OCI-LY7 (cell line): ENCODE results near the gene SLX1A. TPM values are rescaled to one million over a fixed set of nuclear protein-coding genes. Genes with fewer than 3 reads are reported as not detected.
"Not testable (repeated sequence)": the region's sequence is repeated elsewhere in the genome, so short reads cannot be mapped to it uniquely, and the experiment has no call there.

Source experiments
- BruUV-seq: library from RNA; stranded (reverse); fragments of 400-500 nt; replicated peaks from 2 replicates; lab custom pipeline; 2021; lab: Mats Ljungman, UMichigan
- CTCF ChIA-PET: fragments of 300-600 bp; sonication (Branson Sonifier 250); formaldehyde crosslinking; loops from one replicate; lab custom pipeline; 2022; ENCODE audit warnings: antibody characterized with exemption; ENCODE audit not compliant: unreplicated experiment; lab: Charles Lee
- POLR2A ChIA-PET: fragments of 300-600 bp; sonication (Branson Sonifier 250); formaldehyde crosslinking; loops from one replicate; lab custom pipeline; 2022; ENCODE audit warnings: antibody characterized with exemption; lab: Charles Lee
- DNase-seq: peaks from one replicate; pipeline ENCODE4 v3.0.0-alpha.2; 2015; ENCODE audit warnings: low spot score
- H2AFZ ChIP-seq: fragments of 200-600 bp; sonication (generic), shearing (Covaris generic); 2 replicates; pipeline ENCODE4 v1.6.1; 2014; ENCODE audit warnings: mild to moderate bottlenecking, antibody characterized with exemption, low read length, moderate library complexity
- H3K27ac ChIP-seq: fragments of 200-600 bp; sonication (generic); 2 replicates; pipeline ENCODE4 v1.5.1; 2014; ENCODE audit warnings: mixed run types, low read depth, mild to moderate bottlenecking, moderate library complexity, low read length, inconsistent platforms; ENCODE audit not compliant: poor library complexity, severe bottlenecking
- H3K36me3 ChIP-seq: fragments of 200-600 bp; sonication (generic); 2 replicates; pipeline ENCODE4 v1.6.1; 2014; ENCODE audit warnings: mild to moderate bottlenecking, antibody characterized with exemption, low read length, moderate library complexity, mixed read lengths; ENCODE audit not compliant: insufficient read depth
- H3K4me1 ChIP-seq: fragments of 200-600 bp; sonication (generic); 2 replicates; pipeline ENCODE4 v1.5.1; 2014; ENCODE audit warnings: mild to moderate bottlenecking, low read length; ENCODE audit not compliant: insufficient read depth, poor library complexity, severe bottlenecking
- H3K4me2 ChIP-seq: fragments of 200-600 bp; sonication (generic); 2 replicates; pipeline ENCODE4 v1.6.1; 2014; ENCODE audit warnings: mild to moderate bottlenecking, low read length
- H3K4me3 ChIP-seq: fragments of 200-600 bp; sonication (generic); 2 replicates; pipeline ENCODE4 v1.5.1; 2014; ENCODE audit warnings: mild to moderate bottlenecking, low read depth, low read length; ENCODE audit not compliant: poor library complexity, severe bottlenecking
- H3K79me2 ChIP-seq: fragments of 200-600 bp; sonication (generic); 2 replicates; pipeline ENCODE4 v1.6.1; 2016; ENCODE audit warnings: low read depth, mild to moderate bottlenecking, low read length, moderate library complexity, mixed read lengths; ENCODE audit not compliant: insufficient read depth
- H3K9me2 ChIP-seq: fragments of 200-600 bp; sonication (generic); 2 replicates; pipeline ENCODE4 v1.6.1; 2016; ENCODE audit warnings: mild to moderate bottlenecking, low read length, mixed read lengths; ENCODE audit not compliant: insufficient read depth
- H3K9me3 ChIP-seq: fragments of 200-600 bp; sonication (generic); 2 replicates; pipeline ENCODE4 v1.6.1; 2014; ENCODE audit warnings: mild to moderate bottlenecking, mixed run types, low read length, mixed read lengths
- H4K20me1 ChIP-seq: fragments of 200-600 bp; sonication (generic); 2 replicates; pipeline ENCODE4 v1.6.1; 2014; ENCODE audit warnings: mild to moderate bottlenecking, antibody characterized with exemption, low read length, moderate library complexity, mixed read lengths; ENCODE audit not compliant: insufficient read depth
- CTCF ChIP-seq: fragments of 200-600 bp; sonication (generic); conservative IDR thresholded peaks from 2 replicates; pipeline ENCODE4 v1.5.1; 2014; ENCODE audit warnings: mild to moderate bottlenecking, antibody characterized with exemption, low read length, moderate library complexity, mixed read lengths
- EZH2phosphoT487 ChIP-seq: fragments of 200-600 bp; sonication (generic); IDR thresholded peaks from 2 replicates; pipeline ENCODE4 v1.6.1; 2018; ENCODE audit warnings: low read depth, borderline replicate concordance, mild to moderate bottlenecking, mixed run types, antibody characterized with exemption, low read length, moderate library complexity, mixed read lengths
- intact Hi-C: fragments of 100-400 bp; cut with micrococcal nuclease; formaldehyde crosslinking; loops from one replicate; pipeline ENCODE4 v1.10.0; 2022; ENCODE audit not compliant: unreplicated experiment
- total RNA-seq, 2 experiments: library from RNA; depleted of rRNA in 1 of 2; stranded (reverse); fragments of >200 nt in 1 of 2; shearing (Covaris generic) in 1 of 2; gene quantifications; 2 replicates each; pipeline ENCODE4 v1.2.3, GENCODE V29; 2014 to 2022

Gene SLX1A
- total RNA-seq, 2 experiments from 2014 or later: 81.9 to 84.1 TPM

GRCh38 chr16:30173054-30173453, 20.6 kb upstream of the SLX1A start:
- H3K9me3 ChIP-seq: no peaks in the 10 kb centered on the region
- no peak overlapping the region for H3K27ac ChIP-seq
- TF ChIP-seq CTCF: no peak
- TF ChIP-seq EZH2phosphoT487: no peak
- no TSS peak for BruUV-seq
- H3K4me1 ChIP-seq: no peaks in the 10 kb centered on the region
- H3K4me2 ChIP-seq: no peak overlapping the region
- no peaks in the 10 kb centered on the region for H3K36me3 ChIP-seq
- ChIA-PET POLR2A (no interaction called here), CTCF (no interaction called here)
- H2AFZ ChIP-seq: no peak overlapping the region
- H3K9me2 ChIP-seq: no peaks in the 10 kb centered on the region
- intact Hi-C loops: no loop called here
- H3K79me2 ChIP-seq: no peaks in the 10 kb centered on the region
- no peak overlapping the region for H3K4me3 ChIP-seq
- H4K20me1 ChIP-seq: no peaks in the 10 kb centered on the region
- no peak for DNase-seq

- H3K4me3 ChIP-seq, H3K27ac ChIP-seq, DNase-seq, H4K20me1 ChIP-seq, H3K9me2 ChIP-seq, H2AFZ ChIP-seq, H3K36me3 ChIP-seq, H3K9me3 ChIP-seq, H3K4me1 ChIP-seq, H3K4me2 ChIP-seq, H3K79me2 ChIP-seq, BruUV-seq, intact Hi-C loops: not testable (repeated sequence)
- ChIA-PET CTCF (interaction anchor here (0.7 kb wide), 1 partner anchor 199 kb away, joined by 3 read pairs; no protein-coding TSS in a partner anchor), POLR2A (interaction anchor here (0.6 to 0.7 kb wide), 2 partner anchors 190 to 253 kb away, joined by 3 to 4 read pairs; partner anchors contain the start of gene DCTPP1)
Measured at GRCh38 chr16:30176876-30177275, 16.8 kb upstream of the SLX1A start.

- Histone ChIP-seq H2AFZ (no peak overlapping the region), H3K4me1 (peaks cover 9% of the 10 kb centered on the region), H3K27ac (no peak overlapping the region), H3K4me2 (no peak overlapping the region), H4K20me1 (no peaks in the 10 kb centered on the region), H3K9me3 (no peaks in the 10 kb centered on the region), H3K79me2 (peaks cover 5% of the 10 kb centered on the region; the same call in 1 of the 2 replicates), H3K9me2 (no peaks in the 10 kb centered on the region), H3K4me3 (no peak overlapping the region), H3K36me3 (peaks cover 2% of the 10 kb centered on the region)
- intact Hi-C loops: no loop called here
- DNase-seq: no peak
- BruUV-seq: no TSS peak
- no peak for TF ChIP-seq EZH2phosphoT487
- no peak for TF ChIP-seq CTCF
- ChIA-PET POLR2A (interaction anchor here (0.5 kb wide), 1 partner anchor 111 kb away, joined by 4 read pairs; no protein-coding TSS in a partner anchor), CTCF (no interaction called here)
Measured at GRCh38 chr16:30179195-30179594, 14.5 kb upstream of the SLX1A start.
